HCT116 (cell line): ENCODE measurements around the gene PCBP1. TPM values are rescaled to one million over a fixed set of nuclear protein-coding genes. Genes with fewer than 3 reads are reported as not detected.
A peak's percentile ranks its signal among the peaks of the same experiment; 100 is the strongest.

Experiments
- ATAC-seq: fragments of 200-7000 bp; cut with Tn5 transposase; 2 replicates; pipeline ENCODE4 v1.9.1; 2020; ENCODE audit warnings: mild to moderate bottlenecking, moderate library complexity
- BruUV-seq: library from RNA; stranded (reverse); fragments of 400-500 nt; replicated peaks from 2 replicates; lab custom pipeline; 2021; lab: Mats Ljungman, UMichigan
- CTCF ChIA-PET: fragments of 300-600 bp; sonication (Branson Sonifier 250); formaldehyde crosslinking; loops from one replicate; lab custom pipeline; 2021; ENCODE audit warnings: antibody characterized with exemption; lab: Charles Lee
- POLR2A ChIA-PET: fragments of 300-600, 350-600 bp; sonication (Branson Sonifier 250); formaldehyde crosslinking; loops from one replicate; lab custom pipeline; 2021; ENCODE audit warnings: antibody characterized with exemption; lab: Charles Lee
- RAD21 ChIA-PET, 2 experiments: fragments of 300-600 bp; sonication (Branson Sonifier 250); formaldehyde crosslinking; loops; one replicate each; lab custom pipeline; 2023; ENCODE audit warnings: low total read pairs in 2 of 2; ENCODE audit not compliant: uncharacterized antibody in 2 of 2, unreplicated experiment in 2 of 2, low non-redundant PET in 1 of 2; lab: Charles Lee
- DNase-seq: peaks from one replicate; pipeline ENCODE4 v3.0.0-alpha.2; 2010; ENCODE audit warnings: low read depth, low spot score
- H2AFZ ChIP-seq: fragments of 200-600 bp; shearing (Covaris generic), sonication (generic); 2 replicates; pipeline ENCODE4 v1.6.1; 2017; ENCODE audit warnings: low read depth, mixed run types, mixed read lengths, antibody characterized with exemption, low read length; ENCODE audit not compliant: poor library complexity, severe bottlenecking
- H3K27ac ChIP-seq: 2 replicates; pipeline ENCODE4 v1.5.1; 2012; ENCODE audit warnings: low read depth, low read length
- H3K27me3 ChIP-seq: fragments of 200-600 bp; sonication (generic); 2 replicates; pipeline ENCODE4 v1.6.1; 2016; ENCODE audit warnings: mixed run types, low read length, mixed read lengths; ENCODE audit not compliant: insufficient read depth
- H3K36me3 ChIP-seq, 2 experiments: fragments of 200-500 bp in 1 of 2; fragments of 200-600 bp in 1 of 2; sonication (Bioruptor generic) in 1 of 2; sonication (generic) in 1 of 2; 2 replicates each; pipeline versions ENCODE4 v1.5.1 to v1.6.1; 2014 to 2016; ENCODE audit warnings: low read length in 2 of 2, inconsistent platforms in 1 of 2, mixed read lengths in 1 of 2, mixed run types in 1 of 2; ENCODE audit not compliant: insufficient read depth in 2 of 2, control insufficient read depth in 1 of 2
- H3K4me1 ChIP-seq, 2 experiments: fragments of 200-600 bp in 1 of 2; sonication (generic) in 1 of 2; 2 replicates each; pipeline versions ENCODE4 v1.5.1 to v1.6.1; 2012 to 2017; ENCODE audit warnings: low read length in 2 of 2, inconsistent platforms in 1 of 2, mild to moderate bottlenecking in 1 of 2, mixed read lengths in 1 of 2, mixed run types in 1 of 2, moderate library complexity in 1 of 2; ENCODE audit not compliant: insufficient read depth in 2 of 2, control insufficient read depth in 1 of 2
- H3K4me2 ChIP-seq: fragments of 200-600 bp; sonication (generic); 2 replicates; pipeline ENCODE4 v1.6.1; 2017; ENCODE audit warnings: mixed run types, low read length, mixed read lengths
- H3K4me3 ChIP-seq, 2 experiments: fragments of 200-600 bp in 1 of 2; sonication (generic) in 1 of 2; replicated peaks in 1 of 2; 2 replicates each; pipeline ENCODE4 v1.5.1; 2011 to 2016; ENCODE audit warnings: low read length in 2 of 2, control low read depth in 1 of 2, low read depth in 1 of 2, mild to moderate bottlenecking in 1 of 2, mixed read lengths in 1 of 2, mixed run types in 1 of 2
- H3K79me2 ChIP-seq: fragments of 200-600 bp; sonication (generic); 2 replicates; pipeline ENCODE4 v1.6.1; 2017; ENCODE audit warnings: mild to moderate bottlenecking, mixed run types, low read length, moderate library complexity, mixed read lengths; ENCODE audit not compliant: insufficient read depth
- H3K9ac ChIP-seq: fragments of 200-600 bp; sonication (generic); 2 replicates; pipeline ENCODE4 v1.6.1; 2016; ENCODE audit warnings: low read length, mixed read lengths
- H3K9me2 ChIP-seq: fragments of 200-600 bp; sonication (generic), shearing (Covaris generic); 2 replicates; pipeline ENCODE4 v1.6.1; 2017; ENCODE audit warnings: mixed run types, mild to moderate bottlenecking, moderate library complexity; ENCODE audit not compliant: insufficient read depth
- H3K9me3 ChIP-seq, 2 experiments: fragments of 200-500 bp in 1 of 2; fragments of 200-600 bp in 1 of 2; sonication (Bioruptor generic) in 1 of 2; sonication (generic) in 1 of 2; 2 replicates each; pipeline ENCODE4 v1.6.1; 2014 to 2017; ENCODE audit warnings: low read length in 2 of 2, mixed read lengths in 2 of 2, inconsistent platforms in 1 of 2, low read depth in 1 of 2, mild to moderate bottlenecking in 1 of 2, mixed run types in 1 of 2, moderate library complexity in 1 of 2; ENCODE audit not compliant: control insufficient read depth in 1 of 2, insufficient read depth in 1 of 2
- H4K20me1 ChIP-seq: fragments of 200-600 bp; sonication (generic), shearing (Covaris generic); 2 replicates; pipeline ENCODE4 v1.6.1; 2017; ENCODE audit warnings: mixed run types, mild to moderate bottlenecking, moderate library complexity; ENCODE audit not compliant: insufficient read depth
- CBX3 ChIP-seq: IDR thresholded peaks from 2 replicates; pipeline ENCODE4 v1.6.1; 2012; ENCODE audit warnings: low read depth
- EGR1 ChIP-seq: IDR thresholded peaks from 2 replicates; pipeline ENCODE4 v1.6.1; 2012; ENCODE audit warnings: low read depth
- ELF1 ChIP-seq: IDR thresholded peaks from 2 replicates; pipeline ENCODE4 v1.6.1; 2012; ENCODE audit warnings: low read depth, borderline replicate concordance
- EZH2phosphoT487 ChIP-seq: fragments of 200-600 bp; IDR thresholded peaks from 2 replicates; pipeline ENCODE4 v1.6.1; 2018; ENCODE audit warnings: antibody characterized with exemption, borderline replicate concordance
- JUND ChIP-seq: IDR thresholded peaks from 2 replicates; pipeline ENCODE4 v1.6.1; 2012
- POLR2A ChIP-seq: IDR thresholded peaks from 2 replicates; pipeline ENCODE4 v1.7.0; 2011; ENCODE audit warnings: borderline replicate concordance; ENCODE audit not compliant: insufficient read depth, insufficient read length; ENCODE audit errors: extremely low read depth
- POLR2AphosphoS5 ChIP-seq: IDR thresholded peaks from 2 replicates; pipeline ENCODE4 v1.6.1; 2011; ENCODE audit warnings: mild to moderate bottlenecking, low read depth, low read length, moderate library complexity
- RAD21 ChIP-seq: IDR thresholded peaks from 2 replicates; pipeline ENCODE4 v1.6.1; 2012; ENCODE audit warnings: low read depth, mild to moderate bottlenecking
- SP1 ChIP-seq: IDR thresholded peaks from 2 replicates; pipeline ENCODE4 v1.6.1; 2012; ENCODE audit warnings: low read depth
- SRF ChIP-seq: IDR thresholded peaks from 2 replicates; pipeline ENCODE4 v1.6.1; 2012; ENCODE audit warnings: low read depth
- TCF7L2 ChIP-seq: IDR thresholded peaks from 2 replicates; pipeline ENCODE4 v1.7.0; 2011; ENCODE audit warnings: borderline replicate concordance, inconsistent platforms; ENCODE audit not compliant: insufficient read depth, insufficient read length; ENCODE audit errors: extremely low read depth
- YY1 ChIP-seq: IDR thresholded peaks from 2 replicates; pipeline ENCODE4 v1.6.1; 2011; ENCODE audit warnings: low read length, low read depth, moderate library complexity, mild to moderate bottlenecking; ENCODE audit not compliant: insufficient replicate concordance; ENCODE audit errors: extremely low read depth
- ZFX ChIP-seq: fragments of 450-650 bp; IDR thresholded peaks from 2 replicates; pipeline ENCODE4 v1.6.1; 2017
- ZNF274 ChIP-seq: fragments of 200-500 bp; sonication (Bioruptor generic); IDR thresholded peaks from 2 replicates; pipeline ENCODE4 v1.6.1; 2014; ENCODE audit warnings: mild to moderate bottlenecking, low read depth, low read length, inconsistent platforms
- intact Hi-C: fragments of 100-400 bp; cut with micrococcal nuclease; formaldehyde crosslinking; loops from 2 replicates; pipeline ENCODE4 v1.10.0; 2022
- total RNA-seq: library from RNA; stranded (reverse); gene quantifications from one replicate; pipeline ENCODE4 v1.2.1, GENCODE V29; 2021; ENCODE audit not compliant: unreplicated experiment
- TF ChIP-seq, protein P1 (sequence below), 3 experiments: fragments of 200-600 bp in 1 of 3; sonication (generic) in 1 of 3; IDR thresholded peaks in 2 of 3; conservative IDR thresholded peaks in 1 of 3; 2 replicates each; pipeline ENCODE4 v1.5.1; 2012 to 2017; ENCODE audit warnings: low read depth in 2 of 3, low read length in 2 of 3, antibody characterized with exemption in 1 of 3, borderline replicate concordance in 1 of 3, control low read depth in 1 of 3, mild to moderate bottlenecking in 1 of 3, mixed read lengths in 1 of 3, mixed run types in 1 of 3, moderate library complexity in 1 of 3; ENCODE audit not compliant: insufficient read depth in 1 of 3
- TF ChIP-seq, protein P2 (sequence below): IDR thresholded peaks from 2 replicates; pipeline ENCODE4 v1.6.1; 2012
- TF ChIP-seq, protein P3 (sequence below): IDR thresholded peaks from 2 replicates; pipeline ENCODE4 v1.6.1; 2011; ENCODE audit warnings: mild to moderate bottlenecking, low read length, moderate library complexity; ENCODE audit not compliant: insufficient replicate concordance; ENCODE audit errors: extremely low read depth
- TF ChIP-seq, protein P4 (sequence below): IDR thresholded peaks from 2 replicates; pipeline ENCODE4 v1.6.1; 2012; ENCODE audit warnings: low read depth
- TF ChIP-seq, protein P5 (sequence below): IDR thresholded peaks from 2 replicates; pipeline ENCODE4 v1.6.1; 2012

The PCBP1 gene
- total RNA-seq, 1 experiment from 2014 or later, result 256 TPM

DNA sequence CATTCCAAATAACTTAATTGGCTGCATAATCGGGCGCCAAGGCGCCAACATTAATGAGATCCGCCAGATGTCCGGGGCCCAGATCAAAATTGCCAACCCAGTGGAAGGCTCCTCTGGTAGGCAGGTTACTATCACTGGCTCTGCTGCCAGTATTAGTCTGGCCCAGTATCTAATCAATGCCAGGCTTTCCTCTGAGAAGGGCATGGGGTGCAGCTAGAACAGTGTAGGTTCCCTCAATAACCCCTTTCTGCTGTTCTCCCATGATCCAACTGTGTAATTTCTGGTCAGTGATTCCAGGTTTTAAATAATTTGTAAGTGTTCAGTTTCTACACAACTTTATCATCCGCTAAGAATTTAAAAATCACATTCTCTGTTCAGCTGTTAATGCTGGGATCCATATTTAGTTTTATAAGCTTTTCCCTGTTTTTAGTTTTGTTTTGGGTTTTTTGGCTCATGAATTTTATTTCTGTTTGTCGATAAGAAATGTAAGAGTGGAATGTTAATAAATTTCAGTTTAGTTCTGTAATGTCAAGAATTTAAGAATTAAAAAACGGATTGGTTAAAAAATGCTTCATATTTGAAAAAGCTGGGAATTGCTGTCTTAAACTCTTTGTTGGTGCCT lies 1.4 kb downstream of the PCBP1 start:
- H3K4me2 ChIP-seq, result peak overlapping the region; percentile 91
- no peak overlapping the region for H2AFZ ChIP-seq
- CTCF ChIA-PET, result interaction anchor here (1.2 kb wide), 1 partner anchor 16 kb away, joined by 3 read pairs; no protein-coding TSS in a partner anchor
- ATAC-seq, result no peak
- H3K9me3 ChIP-seq, result no peaks in the 10 kb centered on the region
- RAD21 ChIA-PET, result no interaction called here
- peaks cover 0 to 8% of the 10 kb centered on the region in 2 experiments; a peak in 1 of 4 replicates for H3K36me3 ChIP-seq
- DNase-seq, result no peak
- intact Hi-C loops, result loop anchor here (5.0 kb wide), 3 partner anchors 104 to 204 kb away; partner anchors contain the start of genes C2orf42, SNRPG and TIA1
- peaks cover 26 to 47% of the 10 kb centered on the region in 2 experiments for H3K4me1 ChIP-seq
- no peaks in the 10 kb centered on the region for H4K20me1 ChIP-seq
- peaks cover 28% of the 10 kb centered on the region for H3K79me2 ChIP-seq
- H3K27ac ChIP-seq, result peak overlapping the region; percentile 100
- peak overlapping the region; percentile 88 to 89 for H3K4me3 ChIP-seq
- TSS peak; percentile 77 for BruUV-seq
- H3K27me3 ChIP-seq, result no peaks in the 10 kb centered on the region
- no peaks in the 10 kb centered on the region for H3K9me2 ChIP-seq
- POLR2A ChIA-PET, result interaction anchor here (0.9 to 5.1 kb wide), 4 partner anchors 12 to 174 kb away, joined by 3 to 54 read pairs (median 5); partner anchors contain the start of genes C2orf42 and MXD1
- peak overlapping the region; percentile 97 for H3K9ac ChIP-seq
- TF ChIP-seq JUND (no peak), ELF1 (no peak), EGR1 (no peak), POLR2A (no peak), SRF (no peak), ZNF274 (no peak), EZH2phosphoT487 (no peak), SP1 (no peak), ZFX (no peak), POLR2AphosphoS5 (no peak), TCF7L2 (no peak), YY1 (no peak), RAD21 (no peak), CBX3 (no peak)
- TF ChIP-seq, protein P1, sequence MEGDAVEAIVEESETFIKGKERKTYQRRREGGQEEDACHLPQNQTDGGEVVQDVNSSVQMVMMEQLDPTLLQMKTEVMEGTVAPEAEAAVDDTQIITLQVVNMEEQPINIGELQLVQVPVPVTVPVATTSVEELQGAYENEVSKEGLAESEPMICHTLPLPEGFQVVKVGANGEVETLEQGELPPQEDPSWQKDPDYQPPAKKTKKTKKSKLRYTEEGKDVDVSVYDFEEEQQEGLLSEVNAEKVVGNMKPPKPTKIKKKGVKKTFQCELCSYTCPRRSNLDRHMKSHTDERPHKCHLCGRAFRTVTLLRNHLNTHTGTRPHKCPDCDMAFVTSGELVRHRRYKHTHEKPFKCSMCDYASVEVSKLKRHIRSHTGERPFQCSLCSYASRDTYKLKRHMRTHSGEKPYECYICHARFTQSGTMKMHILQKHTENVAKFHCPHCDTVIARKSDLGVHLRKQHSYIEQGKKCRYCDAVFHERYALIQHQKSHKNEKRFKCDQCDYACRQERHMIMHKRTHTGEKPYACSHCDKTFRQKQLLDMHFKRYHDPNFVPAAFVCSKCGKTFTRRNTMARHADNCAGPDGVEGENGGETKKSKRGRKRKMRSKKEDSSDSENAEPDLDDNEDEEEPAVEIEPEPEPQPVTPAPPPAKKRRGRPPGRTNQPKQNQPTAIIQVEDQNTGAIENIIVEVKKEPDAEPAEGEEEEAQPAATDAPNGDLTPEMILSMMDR (IDR thresholded peaks at IDR 0.05 in 2 of 3, conservative IDR thresholded peaks at IDR 0.05 in 1 of 3; ENCODE audit: borderline replicate concordance in 1 of 3, insufficient read depth in 1 of 3, low read depth in 2 of 3, low read length in 2 of 3), result no peak
- TF ChIP-seq, protein P2, sequence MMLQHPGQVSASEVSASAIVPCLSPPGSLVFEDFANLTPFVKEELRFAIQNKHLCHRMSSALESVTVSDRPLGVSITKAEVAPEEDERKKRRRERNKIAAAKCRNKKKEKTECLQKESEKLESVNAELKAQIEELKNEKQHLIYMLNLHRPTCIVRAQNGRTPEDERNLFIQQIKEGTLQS, result no peak
- TF ChIP-seq, protein P3, sequence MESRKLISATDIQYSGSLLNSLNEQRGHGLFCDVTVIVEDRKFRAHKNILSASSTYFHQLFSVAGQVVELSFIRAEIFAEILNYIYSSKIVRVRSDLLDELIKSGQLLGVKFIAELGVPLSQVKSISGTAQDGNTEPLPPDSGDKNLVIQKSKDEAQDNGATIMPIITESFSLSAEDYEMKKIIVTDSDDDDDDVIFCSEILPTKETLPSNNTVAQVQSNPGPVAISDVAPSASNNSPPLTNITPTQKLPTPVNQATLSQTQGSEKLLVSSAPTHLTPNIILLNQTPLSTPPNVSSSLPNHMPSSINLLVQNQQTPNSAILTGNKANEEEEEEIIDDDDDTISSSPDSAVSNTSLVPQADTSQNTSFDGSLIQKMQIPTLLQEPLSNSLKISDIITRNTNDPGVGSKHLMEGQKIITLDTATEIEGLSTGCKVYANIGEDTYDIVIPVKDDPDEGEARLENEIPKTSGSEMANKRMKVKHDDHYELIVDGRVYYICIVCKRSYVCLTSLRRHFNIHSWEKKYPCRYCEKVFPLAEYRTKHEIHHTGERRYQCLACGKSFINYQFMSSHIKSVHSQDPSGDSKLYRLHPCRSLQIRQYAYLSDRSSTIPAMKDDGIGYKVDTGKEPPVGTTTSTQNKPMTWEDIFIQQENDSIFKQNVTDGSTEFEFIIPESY, result no peak
- TF ChIP-seq, protein P4, sequence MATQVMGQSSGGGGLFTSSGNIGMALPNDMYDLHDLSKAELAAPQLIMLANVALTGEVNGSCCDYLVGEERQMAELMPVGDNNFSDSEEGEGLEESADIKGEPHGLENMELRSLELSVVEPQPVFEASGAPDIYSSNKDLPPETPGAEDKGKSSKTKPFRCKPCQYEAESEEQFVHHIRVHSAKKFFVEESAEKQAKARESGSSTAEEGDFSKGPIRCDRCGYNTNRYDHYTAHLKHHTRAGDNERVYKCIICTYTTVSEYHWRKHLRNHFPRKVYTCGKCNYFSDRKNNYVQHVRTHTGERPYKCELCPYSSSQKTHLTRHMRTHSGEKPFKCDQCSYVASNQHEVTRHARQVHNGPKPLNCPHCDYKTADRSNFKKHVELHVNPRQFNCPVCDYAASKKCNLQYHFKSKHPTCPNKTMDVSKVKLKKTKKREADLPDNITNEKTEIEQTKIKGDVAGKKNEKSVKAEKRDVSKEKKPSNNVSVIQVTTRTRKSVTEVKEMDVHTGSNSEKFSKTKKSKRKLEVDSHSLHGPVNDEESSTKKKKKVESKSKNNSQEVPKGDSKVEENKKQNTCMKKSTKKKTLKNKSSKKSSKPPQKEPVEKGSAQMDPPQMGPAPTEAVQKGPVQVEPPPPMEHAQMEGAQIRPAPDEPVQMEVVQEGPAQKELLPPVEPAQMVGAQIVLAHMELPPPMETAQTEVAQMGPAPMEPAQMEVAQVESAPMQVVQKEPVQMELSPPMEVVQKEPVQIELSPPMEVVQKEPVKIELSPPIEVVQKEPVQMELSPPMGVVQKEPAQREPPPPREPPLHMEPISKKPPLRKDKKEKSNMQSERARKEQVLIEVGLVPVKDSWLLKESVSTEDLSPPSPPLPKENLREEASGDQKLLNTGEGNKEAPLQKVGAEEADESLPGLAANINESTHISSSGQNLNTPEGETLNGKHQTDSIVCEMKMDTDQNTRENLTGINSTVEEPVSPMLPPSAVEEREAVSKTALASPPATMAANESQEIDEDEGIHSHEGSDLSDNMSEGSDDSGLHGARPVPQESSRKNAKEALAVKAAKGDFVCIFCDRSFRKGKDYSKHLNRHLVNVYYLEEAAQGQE, result no peak
- TF ChIP-seq, protein P5, sequence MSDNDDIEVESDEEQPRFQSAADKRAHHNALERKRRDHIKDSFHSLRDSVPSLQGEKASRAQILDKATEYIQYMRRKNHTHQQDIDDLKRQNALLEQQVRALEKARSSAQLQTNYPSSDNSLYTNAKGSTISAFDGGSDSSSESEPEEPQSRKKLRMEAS, result no peak
